Measurements from ENCODE around the gene DHRS13.
A peak's percentile ranks its signal among the peaks of the same experiment; 100 is the strongest.

DHRS13 gene

GRCh38 chr17:28902819-28903545, at the start of gene DHRS13:
Gene DHRS13, minus strand, starts transcription at chr17:28903079. Its CDS starts 135 bp downstream, at chr17:28902944.
- peak; percentile 85 to 93 (median 90) for DNase-seq (ENCODE audit: low read depth in 3 of 3, low spot score in 1 of 3)

- peak; percentile 74 to 96 (median 88) for DNase-seq (ENCODE audit: low read depth in 3 of 3, low spot score in 1 of 3)
These were observed 49.4 kb upstream of the DHRS13 start for GRCh38 chr17:28951991-28952975.

GRCh38 chr17:28951428-28951990, 48.6 kb upstream of the DHRS13 start, which contains the start of gene PHF12:
Gene PHF12, minus strand, starts transcription at chr17:28951518. Its CDS starts 558 bp downstream, at chr17:28950960.
- DNase-seq (ENCODE audit: low read depth in 3 of 3, low spot score in 1 of 3) = peak; percentile 96 to 100 (median 99)

GRCh38 chr17:28950752-28951427, 48.0 kb upstream of the DHRS13 start:
- DNase-seq (ENCODE audit: low read depth in 3 of 3, low spot score in 1 of 3) = no peak

- peak in 2 of 3 donors; percentile 12 to 42 for DNase-seq (ENCODE audit: low read depth in 3 of 3, low spot score in 1 of 3)
These were observed 47.3 kb upstream of the DHRS13 start for GRCh38 chr17:28950017-28950751.

GRCh38 chr17:28949185-28950016, 46.5 kb upstream of the DHRS13 start:
- DNase-seq (ENCODE audit: low read depth in 3 of 3, low spot score in 1 of 3) = peak in 2 of 3 donors; percentile 10 to 54

- no peak for DNase-seq (ENCODE audit: low read depth in 3 of 3, low spot score in 1 of 3)
These were observed 46.0 kb upstream of the DHRS13 start for GRCh38 chr17:28948873-28949184.

- no peak for DNase-seq (ENCODE audit: low read depth in 3 of 3, low spot score in 1 of 3)
These were observed 45.5 kb upstream of the DHRS13 start for GRCh38 chr17:28948342-28948741.

GRCh38 chr17:28947639-28948038, 44.8 kb upstream of the DHRS13 start:
- no peak for DNase-seq (ENCODE audit: low read depth in 3 of 3, low spot score in 1 of 3)

GRCh38 chr17:28946239-28946638, 43.4 kb upstream of the DHRS13 start:
- no peak for DNase-seq (ENCODE audit: low read depth in 3 of 3, low spot score in 1 of 3)

GRCh38 chr17:28944862-28945741, 42.2 kb upstream of the DHRS13 start:
- no peak for DNase-seq (ENCODE audit: low read depth in 3 of 3, low spot score in 1 of 3)

- no peak for DNase-seq (ENCODE audit: low read depth in 3 of 3, low spot score in 1 of 3)
These were observed 41.5 kb upstream of the DHRS13 start for GRCh38 chr17:28944343-28944742.

- no peak for DNase-seq (ENCODE audit: low read depth in 3 of 3, low spot score in 1 of 3)
These were observed 40.0 kb upstream of the DHRS13 start for GRCh38 chr17:28942925-28943324.

GRCh38 chr17:28941251-28941650, 38.4 kb upstream of the DHRS13 start:
- no peak for DNase-seq (ENCODE audit: low read depth in 3 of 3, low spot score in 1 of 3)

GRCh38 chr17:28940675-28941074, 37.8 kb upstream of the DHRS13 start:
- no peak for DNase-seq (ENCODE audit: low read depth in 3 of 3, low spot score in 1 of 3)

GRCh38 chr17:28940142-28940541, 37.3 kb upstream of the DHRS13 start:
- no peak for DNase-seq (ENCODE audit: low read depth in 3 of 3, low spot score in 1 of 3)

GRCh38 chr17:28938552-28938951, 35.7 kb upstream of the DHRS13 start:
- no peak for DNase-seq (ENCODE audit: low read depth in 3 of 3, low spot score in 1 of 3)

GRCh38 chr17:28937044-28937729, 34.3 kb upstream of the DHRS13 start:
- DNase-seq (ENCODE audit: low read depth in 3 of 3, low spot score in 1 of 3) = no peak

Measured in stimulated activated CD4-positive, alpha-beta T cell treated with anti-CD3 and anti-CD28 coated beads, TNF-alpha, amount 100 ng/mL, for 1 hour (primary cell).